GM19193 (cell line): Measurements from ENCODE around the gene PPP1R15B.

Experiments
- POLR2A ChIP-seq: IDR thresholded peaks from 4 replicates; pipeline ENCODE4 v1.6.1; 2011; ENCODE audit not compliant: insufficient read depth, insufficient read length; ENCODE audit errors: extremely low read depth

PPP1R15B gene

GRCh38 chr1:204435381-204435831, 23.8 kb upstream of the PPP1R15B start:
- TF ChIP-seq POLR2A = no peak

- TF ChIP-seq POLR2A = no peak
These were observed 22.6 kb upstream of the PPP1R15B start for GRCh38 chr1:204434116-204434755.

- TF ChIP-seq POLR2A = no peak
These were observed 21.1 kb upstream of the PPP1R15B start for GRCh38 chr1:204432708-204433107.

- no peak for TF ChIP-seq POLR2A
These were observed 19.9 kb upstream of the PPP1R15B start for GRCh38 chr1:204431310-204432184.

- TF ChIP-seq POLR2A = no peak
These were observed 18.1 kb upstream of the PPP1R15B start for GRCh38 chr1:204429746-204430145.

- TF ChIP-seq POLR2A = no peak
These were observed 15.5 kb upstream of the PPP1R15B start for GRCh38 chr1:204426971-204427701.

- TF ChIP-seq POLR2A = no peak
These were observed 14.9 kb upstream of the PPP1R15B start for GRCh38 chr1:204426474-204426873.

- no peak for TF ChIP-seq POLR2A
These were observed 14.4 kb upstream of the PPP1R15B start for GRCh38 chr1:204426035-204426436.

- TF ChIP-seq POLR2A = no peak
These were observed 13.0 kb upstream of the PPP1R15B start for GRCh38 chr1:204424621-204425020.

- no peak for TF ChIP-seq POLR2A
These were observed 9.8 kb upstream of the PPP1R15B start for GRCh38 chr1:204421441-204421840.

- TF ChIP-seq POLR2A = no peak
These were observed 8.7 kb upstream of the PPP1R15B start for GRCh38 chr1:204420039-204421004.

- TF ChIP-seq POLR2A = no peak
These were observed 7.4 kb upstream of the PPP1R15B start for GRCh38 chr1:204419064-204419403.

- TF ChIP-seq POLR2A = no peak
These were observed 6.8 kb upstream of the PPP1R15B start for GRCh38 chr1:204418174-204419063.
